Coronary artery (tissue), 2 donors: ENCODE data around the gene BCL2L11.

Experiments
- DNase-seq: peaks from one replicate; pipeline ENCODE4 v3.0.0-alpha.2; 2017; ENCODE audit warnings: low spot score
- H3K27ac ChIP-seq, 2 donors: fragments of 200-600 bp; sonication (generic); one replicate each; pipeline ENCODE4 v1.5.1; 2016 to 2019
- H3K4me3 ChIP-seq: fragments of 200-600 bp; sonication (generic); 2 replicates; pipeline ENCODE4 v1.5.1; 2016; ENCODE audit warnings: mild to moderate bottlenecking, moderate library complexity
- TF ChIP-seq, protein P1 (sequence below): fragments of 200-600 bp; sonication (generic); IDR thresholded peaks from one replicate; pipeline ENCODE4 v1.5.1; 2019; ENCODE audit warnings: antibody characterized with exemption

BCL2L11 gene

DNA sequence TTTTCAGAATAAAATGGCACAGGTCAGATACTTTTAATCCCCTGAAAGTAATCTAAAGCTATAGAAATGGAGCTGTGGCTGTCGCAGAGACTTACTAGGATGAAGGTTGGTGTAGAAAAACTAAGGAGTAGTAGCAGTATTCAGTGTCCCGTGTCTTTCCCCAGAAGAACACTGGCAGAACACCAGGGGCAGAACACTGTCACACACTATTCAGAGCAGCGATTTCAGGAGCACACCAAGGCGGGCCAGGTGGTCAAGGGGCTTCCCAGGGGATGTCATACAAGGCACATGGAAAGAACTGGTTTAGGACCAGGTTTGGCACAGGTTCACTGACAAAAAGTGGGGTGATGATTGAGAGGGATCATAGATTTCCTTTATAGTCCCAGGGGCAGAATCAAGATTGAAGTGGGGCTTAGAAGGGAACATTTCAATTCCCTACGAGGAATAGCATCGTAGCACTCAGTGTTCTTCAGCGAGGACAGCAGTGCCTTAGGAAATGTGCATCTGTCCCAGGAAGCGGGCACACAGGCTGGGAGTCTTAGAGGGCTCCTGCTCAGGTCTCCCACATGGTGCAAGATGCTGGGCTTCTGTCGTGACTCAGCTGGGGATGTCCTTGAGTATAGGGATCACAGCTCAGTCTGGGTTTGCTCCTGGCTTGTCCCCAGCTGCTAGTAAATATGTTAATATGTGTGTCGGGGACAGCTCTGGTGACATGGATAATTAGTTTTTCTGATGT, 22.6 kb downstream of the BCL2L11 start:
- no peak for DNase-seq
- H3K4me3 ChIP-seq: no peak overlapping the region
- H3K27ac ChIP-seq: no peak overlapping the region
- TF ChIP-seq, protein P1, sequence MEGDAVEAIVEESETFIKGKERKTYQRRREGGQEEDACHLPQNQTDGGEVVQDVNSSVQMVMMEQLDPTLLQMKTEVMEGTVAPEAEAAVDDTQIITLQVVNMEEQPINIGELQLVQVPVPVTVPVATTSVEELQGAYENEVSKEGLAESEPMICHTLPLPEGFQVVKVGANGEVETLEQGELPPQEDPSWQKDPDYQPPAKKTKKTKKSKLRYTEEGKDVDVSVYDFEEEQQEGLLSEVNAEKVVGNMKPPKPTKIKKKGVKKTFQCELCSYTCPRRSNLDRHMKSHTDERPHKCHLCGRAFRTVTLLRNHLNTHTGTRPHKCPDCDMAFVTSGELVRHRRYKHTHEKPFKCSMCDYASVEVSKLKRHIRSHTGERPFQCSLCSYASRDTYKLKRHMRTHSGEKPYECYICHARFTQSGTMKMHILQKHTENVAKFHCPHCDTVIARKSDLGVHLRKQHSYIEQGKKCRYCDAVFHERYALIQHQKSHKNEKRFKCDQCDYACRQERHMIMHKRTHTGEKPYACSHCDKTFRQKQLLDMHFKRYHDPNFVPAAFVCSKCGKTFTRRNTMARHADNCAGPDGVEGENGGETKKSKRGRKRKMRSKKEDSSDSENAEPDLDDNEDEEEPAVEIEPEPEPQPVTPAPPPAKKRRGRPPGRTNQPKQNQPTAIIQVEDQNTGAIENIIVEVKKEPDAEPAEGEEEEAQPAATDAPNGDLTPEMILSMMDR: no peak

GRCh38 chr2:111143843-111144198, 23.1 kb downstream of the BCL2L11 start:
- TF ChIP-seq, protein P1: no peak
- H3K27ac ChIP-seq: no peak overlapping the region
- no peak for DNase-seq
- H3K4me3 ChIP-seq: no peak overlapping the region

GRCh38 chr2:111145103-111145760, 24.5 kb downstream of the BCL2L11 start:
- no peak overlapping the region for H3K4me3 ChIP-seq
- no peak overlapping the region for H3K27ac ChIP-seq
- DNase-seq: no peak
- TF ChIP-seq, protein P1: no peak

DNA sequence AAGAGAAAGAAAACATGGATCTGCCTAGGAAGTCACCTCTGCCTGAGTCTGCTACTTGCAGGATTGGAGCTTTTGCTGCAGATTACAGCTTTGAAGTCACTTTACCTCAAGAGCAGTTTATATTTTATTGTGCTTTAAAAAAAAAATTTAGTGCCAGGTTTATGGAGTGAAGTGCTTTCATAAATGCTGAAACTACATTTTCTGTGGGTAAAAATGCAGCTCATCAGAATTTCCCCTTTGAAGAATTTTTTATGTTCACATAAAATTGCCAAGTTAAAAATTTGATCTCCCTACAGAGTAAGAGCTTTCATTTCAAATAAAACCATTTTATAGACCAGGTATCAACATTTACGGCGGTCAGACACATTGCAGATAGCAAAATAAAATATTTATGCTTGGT, 25.2 kb downstream of the BCL2L11 start:
- Histone ChIP-seq H3K4me3 (no peak overlapping the region), H3K27ac (no peak overlapping the region)
- TF ChIP-seq, protein P1: no peak
- no peak for DNase-seq

DNA sequence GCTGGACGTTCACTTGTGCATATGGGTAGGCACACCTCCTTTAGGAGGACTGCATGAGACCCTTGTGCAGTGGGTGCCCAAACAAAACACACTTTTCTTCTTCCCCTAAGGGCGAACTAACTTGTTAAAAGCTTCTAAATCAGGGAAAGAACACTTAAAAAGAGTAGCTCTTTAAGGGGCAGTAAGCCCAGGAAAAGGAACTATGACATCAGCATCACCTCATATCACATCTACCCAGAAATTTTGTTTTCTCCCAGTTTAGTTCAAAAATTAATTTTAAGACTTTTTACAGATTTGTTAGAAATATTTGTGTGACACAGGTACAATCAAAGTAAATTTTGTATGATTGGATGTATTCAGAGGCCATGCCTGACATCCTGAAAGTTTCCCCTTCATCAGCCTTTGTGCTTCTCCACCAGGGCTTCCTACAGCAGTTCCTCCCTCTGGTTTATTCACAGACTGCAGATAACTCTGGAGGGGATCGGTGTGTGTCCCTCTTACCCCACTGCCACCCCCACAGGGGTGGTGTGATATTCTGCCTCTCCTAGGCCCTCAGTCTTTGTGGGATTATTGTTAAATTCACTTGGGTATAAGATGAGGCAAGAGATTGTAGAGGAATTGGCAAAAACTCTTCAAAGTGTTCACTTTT, 27.6 kb downstream of the BCL2L11 start:
- H3K4me3 ChIP-seq: no peak overlapping the region
- DNase-seq: no peak
- TF ChIP-seq, protein P1: no peak
- no peak overlapping the region for H3K27ac ChIP-seq

GRCh38 chr2:111148925-111149324, 28.2 kb downstream of the BCL2L11 start:
- no peak for DNase-seq
- TF ChIP-seq, protein P1: no peak
- Histone ChIP-seq H3K27ac (no peak overlapping the region), H3K4me3 (no peak overlapping the region)
